ENCODE measurements around the gene KLHL29.

Gene KLHL29

DNA sequence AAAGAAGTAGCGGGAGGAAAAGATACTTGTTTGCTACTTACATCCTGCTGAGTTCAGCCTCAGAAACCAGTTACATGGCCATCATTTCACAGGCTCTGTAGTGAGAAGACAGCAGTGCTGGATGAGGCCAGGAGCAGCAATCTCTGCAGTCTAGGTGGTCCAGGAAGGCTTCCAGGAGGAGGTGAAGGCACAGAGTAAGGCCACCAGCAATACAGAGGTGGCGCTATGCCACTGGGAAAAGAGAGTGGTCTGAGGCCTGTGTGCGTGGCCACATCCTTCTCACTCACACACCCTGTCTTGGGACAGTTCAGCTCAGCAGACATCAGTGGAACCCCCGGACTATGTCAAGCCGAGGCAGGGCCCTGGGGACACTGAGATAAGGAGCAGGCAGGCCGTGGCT, 162.7 kb downstream of the KLHL29 start:
- DNase-seq, result no peak

DNA sequence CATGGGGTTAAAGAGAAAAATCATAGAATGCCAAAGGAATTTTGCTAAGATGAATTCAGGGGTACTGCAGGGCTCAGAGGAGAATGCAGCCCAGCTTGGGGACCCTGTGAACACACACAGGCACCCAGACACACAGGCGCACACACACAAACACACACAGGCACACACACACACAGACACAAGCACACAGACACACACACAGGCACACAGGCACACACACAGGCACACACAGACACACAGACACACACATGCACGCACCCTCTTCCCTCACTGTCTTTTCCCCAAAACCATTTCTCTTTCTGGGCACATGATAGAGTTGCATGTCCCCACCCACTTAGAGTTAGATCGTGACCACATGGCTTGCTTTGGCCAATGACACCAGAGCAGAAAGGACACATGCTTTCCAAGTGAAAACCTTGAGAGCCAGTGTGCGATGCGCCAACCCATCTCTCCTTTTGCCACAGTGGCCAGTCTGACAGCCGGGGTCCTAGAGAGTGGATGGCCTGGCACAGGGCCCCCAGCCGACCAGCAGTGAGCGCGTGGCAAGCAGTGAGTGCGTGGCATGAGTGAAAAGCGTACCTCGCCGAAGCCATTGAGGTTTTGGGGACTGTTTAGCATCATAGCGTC, 163.3 kb downstream of the KLHL29 start:
- no peak for DNase-seq

DNA sequence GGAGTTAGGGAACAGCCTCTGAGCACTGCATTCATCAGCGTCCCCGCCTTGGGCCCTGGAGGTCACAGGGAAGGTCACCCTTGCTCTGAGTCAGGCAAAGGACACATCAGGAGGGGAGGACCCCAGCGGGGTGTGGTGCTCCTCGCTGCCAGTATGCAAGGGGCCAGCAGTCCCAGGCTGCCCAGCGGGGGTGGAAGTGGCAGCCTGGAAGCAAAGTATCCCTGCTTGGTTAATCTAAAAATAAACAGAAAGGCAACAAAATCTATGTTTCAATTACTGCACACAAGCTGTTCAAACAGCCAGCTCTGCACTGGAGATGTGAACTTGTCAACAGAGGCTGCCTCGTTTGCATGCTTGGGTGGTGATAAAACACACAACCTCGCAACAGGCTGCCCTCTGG, 164.1 kb downstream of the KLHL29 start:
- DNase-seq, result no peak

GRCh38 chr2:23549821-23550530, 165.0 kb downstream of the KLHL29 start:
- DNase-seq, result no peak

- DNase-seq, result peak in 25 of 56 donors; percentile 10 to 64 (median 38)
Measured at GRCh38 chr2:23550553-23550952, 165.6 kb downstream of the KLHL29 start.

GRCh38 chr2:23551875-23552274, 166.9 kb downstream of the KLHL29 start:
- no peak for DNase-seq

DNA sequence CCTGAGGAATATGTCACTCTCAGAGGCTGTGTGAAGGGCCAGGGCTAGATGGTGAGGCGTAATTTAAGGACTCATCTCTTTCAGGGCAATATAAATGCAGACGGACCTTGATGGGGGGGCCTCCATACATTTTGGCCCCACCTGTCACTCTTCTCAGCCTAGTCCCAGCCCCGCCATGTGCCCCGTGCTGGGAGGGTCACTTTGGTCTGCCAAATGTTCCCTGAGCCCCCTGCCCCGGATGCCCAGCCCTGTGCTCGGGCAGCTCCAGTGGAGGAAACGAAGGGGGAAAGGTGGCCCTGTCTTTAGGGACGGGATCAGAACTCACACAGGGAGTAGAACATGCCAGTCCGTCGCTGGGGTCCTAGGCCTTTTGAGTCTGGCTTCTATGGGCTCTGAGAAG, 168.6 kb downstream of the KLHL29 start:
- DNase-seq, result no peak

DNA sequence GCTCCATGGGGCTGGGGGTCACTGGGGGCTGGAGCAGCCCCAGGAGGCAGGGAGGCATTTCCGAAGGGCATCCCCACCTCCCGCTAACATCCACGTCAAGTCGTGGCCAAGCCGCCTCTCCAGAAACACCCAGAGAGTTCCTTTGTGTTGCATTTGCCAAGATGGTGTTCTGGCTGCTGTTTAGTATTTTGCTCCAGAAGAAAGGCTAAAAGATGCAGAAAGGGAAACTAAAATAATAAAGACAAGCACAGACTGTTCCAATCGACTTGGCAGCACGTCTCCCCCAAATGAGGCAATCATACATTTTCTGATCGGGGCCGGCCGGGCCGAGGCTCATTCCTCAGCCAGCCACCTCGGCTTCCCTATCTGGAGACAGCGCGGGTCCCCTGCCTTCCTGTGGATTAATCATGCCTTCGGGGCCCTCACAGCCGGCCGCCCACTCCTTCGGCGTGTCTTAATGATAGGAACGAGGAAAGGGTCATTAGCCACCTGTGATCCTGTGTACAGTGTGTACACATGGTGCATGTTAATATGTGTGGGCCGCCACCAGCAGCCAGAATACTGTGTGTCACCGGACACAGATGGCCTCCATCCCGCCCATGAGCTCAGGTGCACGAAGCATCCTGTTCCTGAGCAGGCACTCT, 169.2 kb downstream of the KLHL29 start:
- peak in 2 of 56 donors; percentile 12 to 19 for DNase-seq

DNA sequence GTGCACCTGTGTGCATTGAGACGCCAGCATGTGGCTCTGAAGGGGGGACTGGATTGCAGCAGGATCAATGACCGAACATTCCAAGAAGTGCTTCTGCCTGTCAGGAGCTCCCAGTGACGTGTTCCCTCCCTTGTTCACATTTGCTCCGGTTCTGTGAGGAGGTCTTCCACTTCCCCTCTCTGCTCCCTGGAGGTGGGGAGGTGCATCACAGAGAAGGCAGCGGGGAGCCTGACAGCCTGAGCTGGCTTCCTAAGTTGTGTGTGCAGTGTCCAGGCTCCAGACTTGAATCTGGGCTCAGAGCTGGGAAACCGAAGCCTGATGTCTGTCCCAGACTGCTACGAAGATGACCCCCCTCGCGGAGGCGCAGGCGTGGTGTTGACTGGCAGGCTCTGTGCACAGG, 171.0 kb downstream of the KLHL29 start:
- no peak for DNase-seq

DNA sequence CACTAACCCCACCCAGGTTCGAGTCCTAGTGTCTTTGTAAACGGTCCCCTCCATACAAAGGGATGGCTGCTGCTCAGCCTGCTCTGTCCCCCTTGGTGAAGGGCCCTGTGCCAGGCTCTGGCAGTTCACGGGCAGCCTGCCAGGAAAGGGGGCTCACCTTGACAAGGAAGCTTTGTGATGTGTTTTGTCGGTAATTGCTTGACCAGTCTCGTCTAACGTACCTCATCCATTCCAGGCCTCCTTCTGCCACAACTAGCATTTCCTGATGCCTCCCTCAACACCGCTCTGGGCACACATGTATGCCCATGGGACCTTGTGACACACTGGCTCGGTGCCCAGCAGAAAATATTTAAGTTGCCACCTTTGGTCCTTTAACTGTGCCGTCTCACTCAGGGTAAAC, 171.9 kb downstream of the KLHL29 start:
- peak in 1 of 56 donors; percentile 56 for DNase-seq

DNA sequence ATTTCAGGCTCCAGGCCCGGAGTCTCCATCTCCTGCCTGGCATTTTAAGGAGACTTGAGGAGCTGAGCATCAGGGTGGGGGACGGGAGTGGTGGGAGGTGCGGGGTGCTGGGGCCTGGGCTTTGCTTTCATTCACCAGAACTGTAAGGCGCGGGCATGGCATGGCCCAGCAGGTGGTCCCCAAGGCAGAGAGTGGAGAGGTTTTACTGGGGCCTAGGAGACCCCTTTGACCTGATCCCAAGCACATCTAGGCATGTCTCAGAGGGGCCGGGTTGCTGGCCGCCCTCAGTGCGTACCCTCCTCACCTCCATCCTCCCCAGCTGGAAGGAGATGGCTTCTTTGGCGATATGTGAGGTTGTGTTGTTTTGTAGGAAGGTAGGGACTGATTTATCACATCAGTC, 172.5 kb downstream of the KLHL29 start:
- DNase-seq, result no peak

DNA sequence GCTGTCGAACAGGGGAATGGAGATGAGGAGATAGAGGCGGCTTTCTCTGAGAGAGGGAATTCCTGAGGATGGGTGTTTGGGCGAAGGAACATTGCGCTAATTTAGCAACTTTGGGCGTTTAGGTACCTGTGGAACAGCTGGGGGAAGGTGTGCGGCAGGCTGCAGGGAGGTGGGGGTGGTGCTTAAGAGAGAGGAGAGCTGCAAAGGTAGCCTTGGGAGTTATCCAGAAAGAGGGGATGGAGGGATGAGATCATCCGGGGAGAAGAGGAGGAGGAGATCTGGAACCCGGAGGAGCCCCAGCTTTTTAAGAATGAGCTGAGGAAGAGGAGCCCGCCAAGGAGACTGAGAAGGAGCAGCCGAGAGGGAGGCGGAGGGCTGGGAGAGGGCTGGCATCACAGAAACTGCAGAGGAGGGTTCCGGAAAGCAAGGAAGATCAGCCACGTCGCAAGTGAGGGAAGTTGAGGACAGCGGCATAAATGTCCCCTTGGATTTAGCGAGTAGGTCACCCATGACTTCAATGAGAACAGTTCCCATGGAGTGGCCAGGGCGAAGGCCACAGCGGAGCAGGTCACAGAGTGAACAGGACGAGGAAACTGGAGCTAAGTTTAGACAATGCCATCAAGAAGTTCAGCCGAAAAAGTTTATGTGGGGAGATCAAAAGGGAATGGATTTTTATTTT, 174.7 kb downstream of the KLHL29 start:
- peak in 1 of 56 donors; percentile 9 for DNase-seq

DNA sequence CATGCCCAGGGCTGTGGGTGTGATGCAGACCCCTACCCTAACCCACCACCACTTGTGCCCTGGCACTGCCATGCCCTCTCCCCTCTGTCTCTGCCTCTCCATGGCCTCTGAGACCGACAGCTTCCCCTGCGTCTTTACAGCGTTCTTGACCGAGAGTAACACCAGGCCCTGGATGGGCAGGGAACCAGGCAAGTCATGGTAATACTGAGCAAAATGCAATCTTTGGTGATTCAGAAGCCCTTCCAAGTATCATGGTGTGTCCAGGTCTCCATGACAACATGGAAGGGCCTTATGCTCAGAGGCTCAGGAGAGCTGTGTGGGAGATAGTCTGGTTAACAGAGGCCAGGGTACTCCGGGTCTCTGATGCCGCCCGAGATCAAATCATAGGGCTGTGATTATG, 176.1 kb downstream of the KLHL29 start:
- no peak for DNase-seq

- DNase-seq, result no peak
Measured at GRCh38 chr2:23561544-23561943, 176.6 kb downstream of the KLHL29 start.

GRCh38 chr2:23562143-23562542, 177.2 kb downstream of the KLHL29 start:
- DNase-seq, result no peak

DNA sequence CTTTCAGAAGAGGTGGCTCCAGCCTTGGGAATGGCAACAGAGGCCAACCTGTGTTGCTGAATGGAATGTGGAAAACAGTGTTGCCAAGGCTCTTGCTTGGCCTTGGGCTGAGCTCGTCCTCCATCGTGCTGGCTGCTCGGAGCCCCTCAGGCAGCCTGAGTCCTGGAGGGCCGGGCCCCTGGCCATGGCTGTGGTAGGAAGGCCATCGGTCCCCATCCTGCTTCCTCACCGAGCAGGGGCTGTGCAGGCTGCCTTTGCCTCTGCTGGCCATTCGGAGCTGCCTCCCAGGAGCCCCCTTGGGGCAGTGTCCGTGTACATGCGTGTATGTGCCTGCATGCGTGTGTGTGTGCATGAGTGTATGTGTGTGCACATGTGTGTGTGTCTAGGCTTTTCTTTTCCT, 178.2 kb downstream of the KLHL29 start:
- DNase-seq, result no peak

- DNase-seq, result peak in 32 of 56 donors; percentile 15 to 76 (median 49)
Measured at GRCh38 chr2:23563673-23564614, 179.0 kb downstream of the KLHL29 start.

DNA sequence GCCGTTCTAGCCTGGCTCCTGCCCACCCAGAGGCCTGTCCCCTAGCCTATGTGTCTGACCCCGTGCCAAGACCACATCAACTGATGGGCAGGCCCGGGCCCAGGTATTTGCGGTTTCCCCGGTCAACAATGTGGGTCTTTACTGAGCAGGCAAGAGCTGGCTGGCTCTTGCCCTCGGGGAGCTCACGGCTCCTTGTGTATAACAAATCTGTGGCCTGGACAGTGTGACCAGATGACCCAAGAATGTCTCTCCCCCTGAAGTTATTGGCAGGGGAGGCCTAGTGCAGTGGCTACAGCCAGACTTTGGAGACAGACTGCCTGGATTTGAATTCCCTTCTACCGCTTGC, 179.6 kb downstream of the KLHL29 start:
- no peak for DNase-seq

- DNase-seq, result no peak
Measured at GRCh38 chr2:23565374-23565773, 180.4 kb downstream of the KLHL29 start.

DNA sequence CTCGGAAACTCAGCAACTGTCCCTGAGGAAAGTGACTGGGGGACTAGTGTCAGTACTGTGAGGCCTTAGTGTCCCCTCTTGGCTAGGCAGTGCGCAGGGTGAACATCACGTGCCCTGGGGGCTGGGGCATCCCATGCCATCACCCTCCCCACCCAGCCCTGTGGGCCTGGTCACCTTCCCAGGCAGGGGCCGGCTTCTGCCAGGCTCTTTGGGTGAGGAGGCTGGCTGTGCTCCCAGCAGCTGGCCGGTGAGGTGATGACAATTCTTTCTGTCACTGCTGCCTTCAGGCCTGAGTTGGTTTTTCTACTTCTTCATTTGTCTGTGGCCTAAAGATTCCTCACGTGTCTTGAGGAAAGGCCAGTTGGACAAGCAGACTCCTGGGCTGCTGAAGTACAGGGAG, 180.8 kb downstream of the KLHL29 start:
- peak in 1 of 56 donors; percentile 28 for DNase-seq

Data from nucleus accumbens (tissue), 56 donors.